ENCODE data around the gene RNPEPL1.
A peak's percentile ranks its signal among the peaks of the same experiment; 100 is the strongest.

The RNPEPL1 gene

DNA sequence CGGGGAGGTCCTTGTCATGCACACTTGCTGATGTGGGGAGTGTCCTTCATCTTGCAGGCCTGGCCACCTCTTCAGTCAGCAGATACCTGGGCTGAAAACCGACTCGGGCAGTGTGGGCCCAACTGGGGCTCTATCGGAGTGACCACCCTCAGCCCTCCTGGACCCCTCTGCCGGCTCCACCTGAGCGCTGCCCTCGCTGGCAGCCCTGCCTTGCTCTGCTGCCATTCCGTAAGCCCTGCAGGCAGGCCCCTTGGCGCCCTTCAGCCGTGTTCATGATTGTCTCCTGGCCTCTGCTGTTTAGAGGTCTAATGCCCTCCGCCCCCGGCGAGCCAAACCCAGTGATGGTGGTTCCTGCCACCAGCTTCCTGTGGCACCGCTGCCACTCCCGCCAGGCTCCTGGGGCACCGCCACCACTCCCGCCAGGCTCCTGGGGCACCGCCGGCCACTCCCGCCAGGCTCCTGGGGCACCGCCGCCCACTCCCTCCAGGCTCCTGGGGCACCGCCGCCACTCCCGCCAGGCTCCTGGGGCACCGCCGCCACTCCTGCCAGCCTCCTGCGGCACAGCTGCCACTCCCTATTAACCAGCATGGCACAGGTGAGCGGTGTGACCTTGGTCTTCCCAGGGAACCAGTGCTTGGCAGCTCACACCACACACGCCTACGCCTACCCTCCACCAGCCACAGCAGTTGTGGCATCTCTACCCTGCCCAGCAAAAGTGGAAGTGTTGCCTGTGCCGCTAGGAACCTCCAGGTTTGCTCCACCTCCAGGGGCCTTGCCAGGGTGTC, 34.2 kb downstream of the RNPEPL1 start:
- no peak overlapping the region for H3K27ac ChIP-seq (ENCODE audit: low read depth, low read length)
- no peak overlapping the region for H3K9ac ChIP-seq (ENCODE audit: low read length)
- no peak overlapping the region for H3K18ac ChIP-seq (ENCODE audit: low read length)
- no CpG with 5 or more reads among the region's 32 CpGs for WGBS (ENCODE audit: extremely low coverage, insufficient coverage, low lambda C conversion rate)
- H3K79me2 ChIP-seq (ENCODE audit: control insufficient read depth, insufficient read depth, low read length), result no peaks in the 10 kb centered on the region
- H3K27me3 ChIP-seq (ENCODE audit: insufficient read depth, low read length, poor library complexity), result no peaks in the 10 kb centered on the region
- no peak overlapping the region for H3K4me3 ChIP-seq (ENCODE audit: low read length)
- no peaks in the 10 kb centered on the region for H3K4me1 ChIP-seq (ENCODE audit: control insufficient read depth, low read depth, low read length)
- no peak overlapping the region for H2BK15ac ChIP-seq (replicated peaks; ENCODE audit: low read depth)
- H3K79me1 ChIP-seq (ENCODE audit: low read length), result no peaks in the 10 kb centered on the region
- no peak overlapping the region for H3K23ac ChIP-seq (ENCODE audit: low read length)
- no peak overlapping the region for H3K4ac ChIP-seq (ENCODE audit: low read depth, low read length)
- H3K36me3 ChIP-seq (ENCODE audit: control insufficient read depth, insufficient read depth, low read length), result no peaks in the 10 kb centered on the region
- H4K5ac ChIP-seq (ENCODE audit: low read length), result no peak overlapping the region
- H2BK120ac ChIP-seq (ENCODE audit: low read depth, low read length), result no peak overlapping the region
- no peak overlapping the region for H2AK5ac ChIP-seq (ENCODE audit: low read length)
- H4K8ac ChIP-seq (ENCODE audit: low read depth, low read length), result no peak overlapping the region
- H2BK5ac ChIP-seq (ENCODE audit: low read length), result no peak overlapping the region
- H3K4me2 ChIP-seq (ENCODE audit: low read length), result no peak overlapping the region
- no peak for DNase-seq
- H3K56ac ChIP-seq (ENCODE audit: low read length), result no peak overlapping the region

DNA sequence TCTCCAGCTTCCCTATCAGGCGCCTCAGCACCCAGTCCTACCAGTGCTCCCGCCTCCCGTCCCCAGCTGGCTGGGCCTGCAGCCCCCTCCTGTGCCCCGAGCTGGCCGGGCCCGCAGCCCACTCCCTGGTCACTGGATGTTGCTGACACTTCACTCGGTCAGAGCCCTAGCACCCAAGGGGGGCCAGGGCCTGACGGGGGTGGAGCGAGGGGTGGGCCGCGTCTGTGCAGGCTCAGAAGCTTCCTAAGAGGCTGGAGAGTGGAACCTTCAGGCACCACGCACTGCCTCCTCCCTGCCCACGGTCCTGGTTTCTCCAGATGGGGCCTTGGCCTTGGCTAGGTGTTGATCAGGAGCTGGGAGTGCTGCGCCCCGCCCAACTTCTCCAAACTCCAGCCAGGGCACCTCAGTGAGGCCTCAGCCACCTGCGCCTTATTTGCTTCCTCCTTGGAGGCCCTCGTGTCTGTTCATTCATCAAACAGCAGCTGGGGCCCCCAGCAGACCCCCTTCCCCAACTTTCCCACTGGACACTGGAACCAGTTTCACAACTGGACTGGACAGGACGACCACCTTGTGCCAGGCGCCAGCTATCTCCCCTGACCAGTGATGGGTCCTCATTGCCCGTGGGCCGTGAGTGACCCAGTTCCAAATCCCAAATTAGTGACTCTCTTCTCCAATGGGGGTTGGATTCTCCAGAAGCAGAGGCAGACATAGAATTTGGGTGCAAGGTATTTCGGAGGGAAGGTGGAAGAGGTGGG, 35.0 kb downstream of the RNPEPL1 start:
- H3K79me1 ChIP-seq (ENCODE audit: low read length), result no peaks in the 10 kb centered on the region
- WGBS (ENCODE audit: extremely low coverage, insufficient coverage, low lambda C conversion rate), result no CpG with 5 or more reads among the region's 22 CpGs
- H3K4me1 ChIP-seq (ENCODE audit: control insufficient read depth, low read depth, low read length), result no peaks in the 10 kb centered on the region
- no peak overlapping the region for H3K23ac ChIP-seq (ENCODE audit: low read length)
- H3K18ac ChIP-seq (ENCODE audit: low read length), result no peak overlapping the region
- H3K4ac ChIP-seq (ENCODE audit: low read depth, low read length), result no peak overlapping the region
- H4K8ac ChIP-seq (ENCODE audit: low read depth, low read length), result no peak overlapping the region
- no peaks in the 10 kb centered on the region for H3K36me3 ChIP-seq (ENCODE audit: control insufficient read depth, insufficient read depth, low read length)
- no peak overlapping the region for H3K56ac ChIP-seq (ENCODE audit: low read length)
- no peak for DNase-seq
- H2BK15ac ChIP-seq (replicated peaks; ENCODE audit: low read depth), result no peak overlapping the region
- H3K4me2 ChIP-seq (ENCODE audit: low read length), result no peak overlapping the region
- H4K5ac ChIP-seq (ENCODE audit: low read length), result no peak overlapping the region
- H3K27ac ChIP-seq (ENCODE audit: low read depth, low read length), result no peak overlapping the region
- H2BK120ac ChIP-seq (ENCODE audit: low read depth, low read length), result no peak overlapping the region
- no peaks in the 10 kb centered on the region for H3K79me2 ChIP-seq (ENCODE audit: control insufficient read depth, insufficient read depth, low read length)
- H3K9ac ChIP-seq (ENCODE audit: low read length), result no peak overlapping the region
- no peak overlapping the region for H2AK5ac ChIP-seq (ENCODE audit: low read length)
- H2BK5ac ChIP-seq (ENCODE audit: low read length), result no peak overlapping the region
- H3K4me3 ChIP-seq (ENCODE audit: low read length), result no peak overlapping the region
- H3K27me3 ChIP-seq (ENCODE audit: insufficient read depth, low read length, poor library complexity), result no peaks in the 10 kb centered on the region

DNA sequence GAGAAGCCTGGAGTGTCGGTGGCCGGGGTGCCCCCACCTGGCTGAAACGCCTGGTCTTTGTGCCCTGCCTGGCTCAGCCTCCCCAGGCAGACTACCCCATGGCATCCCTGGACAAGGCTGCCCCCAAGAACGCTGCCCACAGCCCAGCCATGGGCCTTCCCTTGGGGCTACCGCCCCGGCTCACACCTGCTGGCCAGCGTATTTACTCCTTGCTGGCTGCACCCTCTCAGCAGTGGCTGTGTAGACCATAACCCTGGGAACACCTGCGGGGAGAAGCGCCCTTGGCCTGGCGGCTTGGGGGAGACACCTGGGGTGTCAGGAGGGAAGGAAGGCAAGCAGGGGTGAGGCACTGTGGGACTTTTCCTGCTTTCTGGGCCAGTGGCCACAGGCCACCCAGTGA, 35.6 kb downstream of the RNPEPL1 start:
- Histone ChIP-seq H3K18ac (ENCODE audit: low read length) (no peak overlapping the region), H3K23ac (ENCODE audit: low read length) (no peak overlapping the region), H3K79me2 (ENCODE audit: control insufficient read depth, insufficient read depth, low read length) (no peaks in the 10 kb centered on the region), H3K27me3 (ENCODE audit: insufficient read depth, low read length, poor library complexity) (no peaks in the 10 kb centered on the region), H2BK15ac (replicated peaks; ENCODE audit: low read depth) (no peak overlapping the region), H3K27ac (ENCODE audit: low read depth, low read length) (no peak overlapping the region), H4K5ac (ENCODE audit: low read length) (no peak overlapping the region), H2AK5ac (ENCODE audit: low read length) (no peak overlapping the region), H3K79me1 (ENCODE audit: low read length) (no peaks in the 10 kb centered on the region), H3K4me2 (ENCODE audit: low read length) (no peak overlapping the region), H3K9ac (ENCODE audit: low read length) (no peak overlapping the region), H3K36me3 (ENCODE audit: control insufficient read depth, insufficient read depth, low read length) (no peaks in the 10 kb centered on the region), H3K4me1 (ENCODE audit: control insufficient read depth, low read depth, low read length) (no peaks in the 10 kb centered on the region), H4K8ac (ENCODE audit: low read depth, low read length) (no peak overlapping the region), H2BK5ac (ENCODE audit: low read length) (no peak overlapping the region), H3K56ac (ENCODE audit: low read length) (no peak overlapping the region), H2BK120ac (ENCODE audit: low read depth, low read length) (no peak overlapping the region), H3K4ac (ENCODE audit: low read depth, low read length) (no peak overlapping the region), H3K4me3 (ENCODE audit: low read length) (no peak overlapping the region)
- WGBS (ENCODE audit: extremely low coverage, insufficient coverage, low lambda C conversion rate), result no CpG with 5 or more reads among the region's 10 CpGs
- DNase-seq, result no peak

DNA sequence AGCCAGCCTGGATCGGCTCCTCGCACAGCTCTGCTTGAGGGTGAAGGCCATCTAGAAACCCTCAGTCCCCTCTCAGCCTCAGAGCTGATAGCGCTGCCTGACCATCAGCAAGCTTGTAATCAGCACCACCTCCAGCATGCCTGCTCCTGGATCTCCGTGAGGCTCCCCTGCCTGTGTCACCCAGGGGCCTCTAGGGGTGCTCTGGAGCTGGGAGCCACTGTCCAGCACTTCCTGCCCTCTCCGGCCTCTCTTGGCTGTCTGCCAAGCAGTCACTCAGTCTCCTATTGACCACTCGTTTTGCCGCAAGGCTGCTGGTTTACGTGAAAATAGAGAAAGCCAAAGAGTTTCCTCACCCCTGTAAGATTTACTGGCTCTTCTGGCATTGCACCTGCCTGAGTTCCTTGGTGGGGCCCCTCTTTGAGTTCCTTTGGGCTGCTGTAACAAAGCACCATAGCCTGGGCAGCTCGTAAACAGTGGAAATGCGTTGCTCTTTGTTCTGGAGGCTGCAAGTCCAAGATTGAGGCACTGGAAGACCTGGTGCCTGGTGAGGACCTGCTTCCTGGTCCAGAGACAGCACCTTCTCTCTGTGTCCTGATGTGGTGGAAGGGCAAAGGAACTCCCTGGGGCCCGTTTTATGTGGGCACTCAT, 36.1 kb downstream of the RNPEPL1 start:
- no CpG with 5 or more reads among the region's 11 CpGs for WGBS (ENCODE audit: extremely low coverage, insufficient coverage, low lambda C conversion rate)

DNA sequence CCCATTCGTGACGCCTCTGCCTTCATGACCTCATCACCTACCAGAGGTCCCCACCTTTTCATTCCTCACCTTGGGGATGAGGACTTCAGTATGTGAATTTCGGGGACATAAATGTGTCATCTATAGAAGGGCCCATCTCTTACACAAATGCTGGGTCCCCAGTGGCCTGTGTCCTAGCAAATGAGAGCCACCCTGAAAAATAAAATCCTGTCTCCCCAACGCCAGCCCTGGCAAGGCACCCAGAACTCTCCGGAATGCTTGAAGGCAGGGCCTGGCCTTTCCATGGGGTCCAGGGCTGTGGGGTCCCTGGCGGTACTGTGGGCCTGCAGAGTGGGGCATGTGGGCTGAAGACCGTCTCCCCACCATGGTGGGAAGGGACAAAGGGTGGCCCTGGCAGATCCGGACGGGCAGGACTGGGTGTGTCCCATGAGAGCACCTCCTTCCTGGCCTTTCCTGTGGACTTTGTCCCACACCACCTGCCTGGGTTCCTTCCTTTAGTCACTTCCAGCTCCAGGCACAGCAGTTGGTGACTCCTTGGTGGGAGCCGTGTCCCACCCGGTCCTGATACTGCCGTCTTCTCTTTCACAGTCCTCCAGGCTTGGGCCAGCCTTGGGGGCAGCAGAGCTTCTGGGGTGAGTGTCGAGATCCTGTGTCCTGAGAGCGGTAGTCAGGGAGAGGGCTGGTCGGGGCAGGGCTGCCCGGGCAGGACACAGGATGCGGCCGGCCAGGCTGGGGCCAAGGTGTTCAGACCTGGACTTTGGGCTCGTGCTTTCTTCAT, 36.8 kb downstream of the RNPEPL1 start:
- Histone ChIP-seq H3K18ac (ENCODE audit: low read length) (no peak overlapping the region), H3K56ac (ENCODE audit: low read length) (no peak overlapping the region), H3K9ac (ENCODE audit: low read length) (no peak overlapping the region), H3K4me3 (ENCODE audit: low read length) (no peak overlapping the region), H3K79me2 (ENCODE audit: control insufficient read depth, insufficient read depth, low read length) (no peaks in the 10 kb centered on the region), H3K27me3 (ENCODE audit: insufficient read depth, low read length, poor library complexity) (no peaks in the 10 kb centered on the region), H3K4me2 (ENCODE audit: low read length) (no peak overlapping the region), H3K23ac (ENCODE audit: low read length) (no peak overlapping the region), H4K8ac (ENCODE audit: low read depth, low read length) (no peak overlapping the region), H2BK5ac (ENCODE audit: low read length) (no peak overlapping the region), H2BK120ac (ENCODE audit: low read depth, low read length) (no peak overlapping the region), H2BK15ac (replicated peaks; ENCODE audit: low read depth) (no peak overlapping the region), H3K4ac (ENCODE audit: low read depth, low read length) (no peak overlapping the region), H3K4me1 (ENCODE audit: control insufficient read depth, low read depth, low read length) (no peaks in the 10 kb centered on the region), H3K79me1 (ENCODE audit: low read length) (no peaks in the 10 kb centered on the region), H3K27ac (ENCODE audit: low read depth, low read length) (no peak overlapping the region), H4K5ac (ENCODE audit: low read length) (no peak overlapping the region), H2AK5ac (ENCODE audit: low read length) (no peak overlapping the region), H3K36me3 (ENCODE audit: control insufficient read depth, insufficient read depth, low read length) (no peaks in the 10 kb centered on the region)
- DNase-seq, result no peak
- WGBS (ENCODE audit: extremely low coverage, insufficient coverage, low lambda C conversion rate), result no CpG with 5 or more reads among the region's 19 CpGs

More for the DNA sequence above, 36.1 kb downstream of the RNPEPL1 start:
- no peak overlapping the region for H3K9ac ChIP-seq (ENCODE audit: low read length)
- H3K27me3 ChIP-seq (ENCODE audit: insufficient read depth, low read length, poor library complexity), result no peaks in the 10 kb centered on the region
- no peak overlapping the region for H3K4ac ChIP-seq (ENCODE audit: low read depth, low read length)
- H3K18ac ChIP-seq (ENCODE audit: low read length), result no peak overlapping the region
- H3K4me2 ChIP-seq (ENCODE audit: low read length), result no peak overlapping the region
- H2BK5ac ChIP-seq (ENCODE audit: low read length), result no peak overlapping the region
- no peaks in the 10 kb centered on the region for H3K4me1 ChIP-seq (ENCODE audit: control insufficient read depth, low read depth, low read length)
- no peaks in the 10 kb centered on the region for H3K36me3 ChIP-seq (ENCODE audit: control insufficient read depth, insufficient read depth, low read length)
- DNase-seq, result peak; percentile 65
- no peaks in the 10 kb centered on the region for H3K79me1 ChIP-seq (ENCODE audit: low read length)
- no peak overlapping the region for H2BK15ac ChIP-seq (replicated peaks; ENCODE audit: low read depth)
- H3K4me3 ChIP-seq (ENCODE audit: low read length), result no peak overlapping the region
- no peak overlapping the region for H3K56ac ChIP-seq (ENCODE audit: low read length)
- no peak overlapping the region for H2BK120ac ChIP-seq (ENCODE audit: low read depth, low read length)
- H3K23ac ChIP-seq (ENCODE audit: low read length), result no peak overlapping the region
- H3K27ac ChIP-seq (ENCODE audit: low read depth, low read length), result no peak overlapping the region
- no peak overlapping the region for H4K5ac ChIP-seq (ENCODE audit: low read length)
- no peaks in the 10 kb centered on the region for H3K79me2 ChIP-seq (ENCODE audit: control insufficient read depth, insufficient read depth, low read length)
- H2AK5ac ChIP-seq (ENCODE audit: low read length), result no peak overlapping the region
- no peak overlapping the region for H4K8ac ChIP-seq (ENCODE audit: low read depth, low read length)
